HL-60/S4 treated with phorbol 12-myristate 13-acetate at 8.2 ng/mL for 4 days and 3 days (cell line): ENCODE results near the gene NBAS.

Source experiments
- in situ Hi-C: fragments of 300-500 bp; cut with MboI; formaldehyde crosslinking; loops from 2 replicates; pipeline ENCODE4 v1.15.0; 2022; ENCODE audit warnings: low sequenced_read_pairs

NBAS gene

GRCh38 chr2:15181092-15181745 lies 379.9 kb downstream of the NBAS start:
- in situ Hi-C loops = no loop called here

GRCh38 chr2:15180379-15180778 lies 380.8 kb downstream of the NBAS start:
- in situ Hi-C loops = no loop called here

GRCh38 chr2:15178946-15179345 lies 382.2 kb downstream of the NBAS start:
- in situ Hi-C loops = no loop called here

GRCh38 chr2:15177103-15177502 lies 384.0 kb downstream of the NBAS start:
- in situ Hi-C loops = no loop called here

- in situ Hi-C loops = no loop called here
These were observed 384.5 kb downstream of the NBAS start for GRCh38 chr2:15176604-15177003.

GRCh38 chr2:15174567-15174966 lies 386.6 kb downstream of the NBAS start:
- in situ Hi-C loops = no loop called here

GRCh38 chr2:15173501-15173900 lies 387.6 kb downstream of the NBAS start:
- in situ Hi-C loops = no loop called here

GRCh38 chr2:15172825-15173224 lies 388.3 kb downstream of the NBAS start:
- in situ Hi-C loops = no loop called here

GRCh38 chr2:15170070-15170775 lies 390.9 kb downstream of the NBAS start:
- in situ Hi-C loops = no loop called here

GRCh38 chr2:15169326-15170069 lies 391.6 kb downstream of the NBAS start:
- in situ Hi-C loops = no loop called here

GRCh38 chr2:15168116-15168515 lies 393.0 kb downstream of the NBAS start:
- in situ Hi-C loops = no loop called here

- in situ Hi-C loops = no loop called here
These were observed 394.3 kb downstream of the NBAS start for GRCh38 chr2:15166878-15167277.

GRCh38 chr2:15163326-15163725 lies 397.8 kb downstream of the NBAS start:
- in situ Hi-C loops = no loop called here

- in situ Hi-C loops = no loop called here
These were observed 398.5 kb downstream of the NBAS start for GRCh38 chr2:15162620-15163019.

- in situ Hi-C loops = no loop called here
These were observed 400.7 kb downstream of the NBAS start for GRCh38 chr2:15160201-15160991.

- in situ Hi-C loops = no loop called here
These were observed 401.4 kb downstream of the NBAS start for GRCh38 chr2:15159751-15160177.

GRCh38 chr2:15159206-15159605 lies 401.9 kb downstream of the NBAS start:
- in situ Hi-C loops = no loop called here

GRCh38 chr2:15158532-15158931 lies 402.6 kb downstream of the NBAS start:
- in situ Hi-C loops = no loop called here

- in situ Hi-C loops = no loop called here
These were observed 403.0 kb downstream of the NBAS start for GRCh38 chr2:15158100-15158499.

- in situ Hi-C loops = no loop called here
These were observed 405.1 kb downstream of the NBAS start for GRCh38 chr2:15155959-15156574.

- in situ Hi-C loops = no loop called here
These were observed 406.8 kb downstream of the NBAS start for GRCh38 chr2:15154297-15154696.
